A204.1 (cell line): Measurements from ENCODE around the gene FARP2.
"Not testable (repeated sequence)": the region's sequence is repeated elsewhere in the genome, so short reads cannot be mapped to it uniquely, and the experiment has no call there.

Experiments used
- FAIRE-seq: peaks from 2 replicates; lab custom pipeline; 2012; peaks lifted over from hg19 to GRCh38; lab: Jason Lieb, UNC

Gene FARP2

GRCh38 chr2:241355983-241356870 is at the start of gene FARP2:
Gene FARP2, plus strand, starts transcription at chr2:241356285. Its CDS starts 16,823 bp downstream, at chr2:241373108.
- FAIRE-seq, result no peak

- FAIRE-seq, result no peak
Measured at GRCh38 chr2:241307055-241307454, 49.0 kb upstream of the FARP2 start.

DNA sequence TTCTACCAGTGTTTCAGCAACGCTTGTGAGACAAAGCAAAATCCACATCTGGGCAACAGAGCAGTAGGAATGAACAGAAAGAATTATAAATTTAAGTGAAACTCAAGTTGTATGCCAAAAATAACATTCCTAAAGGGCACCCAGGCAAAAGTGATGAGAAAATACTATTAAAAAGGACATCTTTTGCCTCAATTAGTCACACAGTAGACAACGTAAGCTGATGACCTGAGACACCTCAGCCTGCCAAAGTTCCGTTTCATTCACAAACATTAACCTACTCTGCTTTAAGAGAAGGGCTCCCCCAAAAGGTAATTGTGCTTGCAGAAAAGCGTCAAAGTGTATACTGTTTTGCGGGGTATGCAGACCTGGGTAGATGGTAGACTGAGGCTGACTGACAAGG is 47.8 kb upstream of the FARP2 start:
- no peak for FAIRE-seq

DNA sequence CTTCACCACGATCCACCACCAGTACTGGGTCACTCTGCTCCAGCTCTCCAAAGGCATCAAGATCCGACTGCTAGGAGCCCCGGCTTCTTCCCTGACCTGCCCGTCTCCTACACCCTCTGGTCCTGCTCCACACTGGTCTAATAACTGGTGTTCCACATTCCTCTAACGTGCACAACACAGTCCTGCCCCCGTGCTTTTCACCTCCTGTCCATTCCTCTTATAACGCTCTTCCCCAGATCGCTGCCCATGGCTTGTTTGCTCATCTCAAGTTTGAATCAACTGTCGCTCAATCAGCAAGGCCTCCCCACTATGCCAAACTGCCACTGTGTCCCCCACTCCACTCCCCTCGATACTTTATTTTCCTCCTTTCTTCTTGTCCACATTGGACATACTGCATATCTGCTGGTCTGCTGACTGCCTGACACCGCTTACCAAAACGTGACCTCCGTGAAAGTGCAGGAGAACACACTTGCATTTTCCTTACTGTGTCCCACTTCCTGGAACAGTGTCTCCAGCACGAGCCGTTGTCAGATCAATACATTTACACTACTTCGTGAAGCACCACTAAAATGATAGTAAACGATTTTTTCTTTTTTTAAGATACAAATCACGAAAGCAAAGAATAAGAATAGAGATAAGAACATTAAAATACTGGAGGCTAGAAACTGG is 47.1 kb upstream of the FARP2 start:
- FAIRE-seq, result no peak

DNA sequence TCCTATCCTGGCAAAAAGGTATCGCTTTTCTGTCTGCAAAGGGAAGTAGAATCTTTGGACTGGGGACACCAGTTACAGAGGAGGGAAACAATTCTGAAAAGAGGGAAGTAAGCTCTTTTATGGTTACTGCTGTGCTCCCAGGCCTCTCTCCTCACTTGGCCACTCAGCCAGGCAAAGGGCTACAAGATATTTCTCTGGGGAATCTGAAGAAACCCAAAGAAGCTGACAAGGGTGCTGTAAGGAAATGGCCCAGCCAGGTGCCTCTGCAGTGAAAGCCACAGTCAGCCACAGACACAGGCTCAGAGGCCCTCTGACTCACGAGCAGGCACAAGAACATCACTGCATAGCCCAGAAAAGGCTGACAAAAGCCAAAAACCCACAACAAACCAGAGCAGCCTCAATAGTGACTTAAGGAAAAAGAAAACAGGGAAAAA is 46.4 kb upstream of the FARP2 start:
- FAIRE-seq, result no peak

GRCh38 chr2:241310917-241311566 is 45.0 kb upstream of the FARP2 start:
- no peak for FAIRE-seq

DNA sequence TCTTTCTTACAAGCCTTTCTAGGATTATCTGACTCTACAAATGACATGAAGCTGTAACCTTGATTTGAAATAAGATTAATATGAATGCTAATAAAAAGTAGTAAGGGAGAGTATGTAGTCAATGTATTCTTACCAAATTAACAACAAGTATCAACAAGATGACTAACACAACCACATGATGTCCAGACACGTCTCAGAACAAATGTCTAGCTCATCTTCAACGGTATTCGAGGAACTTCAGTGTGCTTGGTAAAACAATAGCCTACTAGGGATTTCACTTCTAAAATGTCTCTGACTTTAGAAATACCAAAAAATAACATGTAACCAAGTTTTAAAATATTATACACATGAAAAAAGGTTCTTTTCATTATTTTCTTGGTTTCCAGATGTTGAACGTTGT is 44.0 kb upstream of the FARP2 start:
- no peak for FAIRE-seq

GRCh38 chr2:241313543-241314095 is 42.5 kb upstream of the FARP2 start:
- no peak for FAIRE-seq

DNA sequence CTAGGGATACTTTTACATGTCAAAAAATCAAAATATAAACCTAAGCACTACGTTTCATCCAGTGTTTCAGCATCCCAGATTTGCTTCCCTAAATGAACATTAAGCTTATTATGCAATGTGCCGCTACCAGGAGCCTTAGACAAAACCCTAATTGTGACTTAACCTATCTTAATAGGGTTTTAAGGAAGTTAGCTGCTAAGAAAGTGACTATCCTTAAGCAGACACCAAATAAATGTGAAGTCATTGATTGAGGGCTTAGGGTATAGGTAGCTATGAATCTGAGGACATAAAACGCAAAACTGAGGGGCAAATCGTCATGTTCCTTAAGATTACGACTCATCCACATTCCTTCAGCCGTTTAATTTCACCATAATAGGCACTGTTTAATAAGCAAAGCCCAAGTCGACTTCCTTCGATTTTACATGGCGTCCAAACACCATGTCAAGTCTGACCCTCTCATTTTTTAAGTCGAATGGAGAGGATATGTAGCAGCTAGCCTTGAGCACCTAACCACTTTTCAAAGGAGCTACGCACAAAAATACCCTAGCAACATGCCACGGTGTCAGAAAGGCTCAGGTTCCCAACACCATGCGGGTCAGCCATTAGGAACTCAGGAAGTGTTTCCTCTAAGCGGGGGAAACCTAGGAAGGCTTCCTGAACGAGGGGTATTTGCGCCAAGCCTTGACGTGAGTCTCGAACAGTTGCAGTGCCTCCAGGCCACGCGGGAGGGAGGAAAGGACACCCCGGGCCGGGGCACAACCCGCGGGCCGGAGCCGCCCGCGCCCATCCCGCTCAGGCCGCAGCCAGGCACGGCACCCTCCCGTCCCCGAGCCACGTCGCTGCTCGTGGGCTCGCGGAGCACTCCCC is 41.6 kb upstream of the FARP2 start:
- no peak for FAIRE-seq

GRCh38 chr2:241315093-241315878 is 40.8 kb upstream of the FARP2 start, which contains the start of gene HDLBP:
Gene HDLBP, minus strand, starts transcription at chr2:241315672. Its CDS starts 48,803 bp downstream, at chr2:241266869.
- no peak for FAIRE-seq

DNA sequence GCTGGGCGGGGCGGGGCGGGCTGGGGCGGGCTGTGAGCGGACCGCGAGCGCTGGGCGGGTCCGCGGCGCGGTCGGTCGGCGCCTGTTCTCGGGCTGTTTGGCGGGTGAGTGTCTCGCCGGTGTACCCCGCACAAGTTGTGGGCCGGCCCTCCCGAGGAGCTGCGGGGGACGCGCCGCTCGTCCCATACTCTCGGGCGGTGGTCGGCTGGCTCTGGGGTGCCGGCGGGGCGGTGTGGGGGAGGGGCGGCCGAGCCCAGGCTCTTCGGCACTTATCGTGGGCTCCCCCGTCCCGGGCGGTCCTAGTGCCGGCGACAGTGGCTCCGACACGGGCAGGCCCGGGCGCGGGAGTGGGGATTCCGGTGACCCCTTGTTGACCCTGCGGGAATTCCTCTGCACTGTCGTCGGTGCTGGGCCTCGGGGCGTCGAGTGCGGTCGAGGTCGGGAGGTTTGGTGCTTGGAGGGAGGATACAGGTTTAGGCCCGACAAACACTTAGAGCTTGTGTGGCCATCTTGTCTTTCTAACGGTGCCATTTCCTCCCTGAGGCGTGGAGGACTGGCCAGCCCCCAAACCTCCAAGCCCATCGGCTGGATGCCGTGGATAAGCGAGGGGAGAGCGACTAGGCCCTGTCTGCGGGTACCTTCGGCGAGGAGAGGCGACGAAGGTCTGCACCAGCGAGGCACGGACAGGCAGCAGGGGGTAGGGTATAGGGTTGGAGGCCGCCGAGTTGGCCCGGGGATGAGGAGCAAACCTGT is 40.0 kb upstream of the FARP2 start, which contains the start of gene SEPTIN2:
Gene SEPTIN2 (plus strand): TSS at position 47 of the 753 bp plus-strand sequence. CDS start 8,308 bp downstream, outside the sequence.
- no peak for FAIRE-seq

GRCh38 chr2:241316825-241317224 is 39.3 kb upstream of the FARP2 start:
- no peak for FAIRE-seq

GRCh38 chr2:241317391-241317790 is 38.7 kb upstream of the FARP2 start:
- no peak for FAIRE-seq

GRCh38 chr2:241318830-241319229 is 37.3 kb upstream of the FARP2 start:
- FAIRE-seq, result not testable (repeated sequence)

GRCh38 chr2:241320394-241320793 is 35.7 kb upstream of the FARP2 start:
- FAIRE-seq, result no peak

DNA sequence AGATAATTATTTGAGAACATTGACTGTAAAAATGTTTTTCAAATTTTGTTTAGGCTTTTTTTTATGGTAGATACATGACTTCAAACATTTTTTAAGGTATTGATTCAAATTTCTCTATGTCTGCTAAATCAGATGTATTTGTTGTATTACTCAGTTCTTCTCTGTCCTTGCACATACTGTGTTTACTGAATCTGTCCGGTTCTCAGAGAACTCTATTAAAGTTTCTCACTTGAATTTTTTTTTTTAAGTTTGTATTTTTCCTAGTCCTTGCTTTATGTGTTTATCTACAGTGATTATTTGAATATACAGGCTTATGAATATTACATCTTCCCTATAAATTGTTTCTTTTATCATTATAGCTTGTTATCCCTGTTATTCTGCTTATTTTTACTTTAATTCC is 35.1 kb upstream of the FARP2 start:
- FAIRE-seq, result no peak

GRCh38 chr2:241321886-241322285 is 34.2 kb upstream of the FARP2 start:
- FAIRE-seq, result no peak

GRCh38 chr2:241323778-241324177 is 32.3 kb upstream of the FARP2 start:
- no peak for FAIRE-seq

DNA sequence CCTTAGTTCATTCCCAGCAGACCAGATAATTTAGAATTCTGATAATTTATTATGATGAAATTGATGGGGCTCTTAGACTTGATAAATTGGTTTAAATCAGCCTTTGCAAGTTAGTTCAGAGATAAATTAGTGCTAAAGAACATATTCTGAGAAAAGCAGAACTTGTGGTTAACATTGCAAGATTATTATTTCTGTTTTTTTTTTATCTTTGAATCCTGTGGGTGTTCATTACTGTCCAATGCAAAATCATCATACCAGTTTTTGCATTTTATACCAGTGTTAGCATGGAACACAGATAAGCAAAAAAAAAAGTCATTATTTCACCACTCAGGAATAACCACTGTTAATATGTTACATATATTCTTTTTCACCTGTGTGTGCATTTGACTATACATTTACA is 31.3 kb upstream of the FARP2 start:
- no peak for FAIRE-seq

DNA sequence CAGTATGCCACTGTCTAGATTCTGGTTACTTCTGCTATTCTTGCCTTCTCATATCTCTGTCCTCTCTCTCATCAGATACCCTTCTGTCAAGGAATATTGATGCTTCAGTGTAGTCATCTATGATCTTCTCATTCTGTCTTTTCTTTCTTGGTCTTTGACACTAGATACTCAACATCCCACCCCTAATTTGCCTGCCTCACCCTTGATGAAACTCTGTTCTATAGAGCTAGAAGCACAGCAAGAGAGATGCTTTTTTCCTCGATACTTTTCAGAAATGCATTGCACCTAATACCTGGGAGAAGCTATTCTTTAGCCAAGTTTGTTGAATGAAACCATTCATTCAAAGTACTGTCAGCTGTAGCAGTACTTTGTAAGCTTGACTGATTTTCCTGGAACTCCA is 30.8 kb upstream of the FARP2 start:
- no peak for FAIRE-seq
